ENCODE measurements around the gene SDK1. TPM values are rescaled to one million over a fixed set of nuclear protein-coding genes. Genes with fewer than 3 reads are reported as not detected.

Gene SDK1
- total and polyA plus RNA-seq, 2 experiments from 2014 or later, result 2.1 to 10.0 TPM

- TF ChIP-seq, protein P1, sequence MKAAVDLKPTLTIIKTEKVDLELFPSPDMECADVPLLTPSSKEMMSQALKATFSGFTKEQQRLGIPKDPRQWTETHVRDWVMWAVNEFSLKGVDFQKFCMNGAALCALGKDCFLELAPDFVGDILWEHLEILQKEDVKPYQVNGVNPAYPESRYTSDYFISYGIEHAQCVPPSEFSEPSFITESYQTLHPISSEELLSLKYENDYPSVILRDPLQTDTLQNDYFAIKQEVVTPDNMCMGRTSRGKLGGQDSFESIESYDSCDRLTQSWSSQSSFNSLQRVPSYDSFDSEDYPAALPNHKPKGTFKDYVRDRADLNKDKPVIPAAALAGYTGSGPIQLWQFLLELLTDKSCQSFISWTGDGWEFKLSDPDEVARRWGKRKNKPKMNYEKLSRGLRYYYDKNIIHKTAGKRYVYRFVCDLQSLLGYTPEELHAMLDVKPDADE (IDR thresholded peaks at IDR 0.05), result no peak
- TF ChIP-seq NANOG (IDR thresholded peaks at IDR 0.05; ENCODE audit: borderline replicate concordance), result no peak
These were observed 658.3 kb downstream of the SDK1 start (continued) for GRCh38 chr7:3959364-3959763.

- H4K20me1 ChIP-seq (replicated peaks; ENCODE audit: insufficient read depth), result no peaks in the 10 kb centered on the region
- Mint-ChIP-seq H3K4me3 (no peak overlapping the region), H3K27me3 (ENCODE audit: insufficient read depth, low read depth, poor library complexity) (peaks cover 8% of the 10 kb centered on the region), H3K36me3 (ENCODE audit: low read depth) (peaks cover 3% of the 10 kb centered on the region; the same call in 1 of the 3 replicates), H3K27ac (no peak overlapping the region), H3K9me3 (no peaks in the 10 kb centered on the region), H3K4me1 (no peaks in the 10 kb centered on the region; the same call in 1 of the 3 replicates)
- no peaks in the 10 kb centered on the region for H3K36me3 ChIP-seq (ENCODE audit: insufficient read depth)
- no peak overlapping the region for H3K4me3 ChIP-seq
- H3K4me2 ChIP-seq, result no peak overlapping the region
- ATAC-seq, result no peak
- no peaks in the 10 kb centered on the region for H3K4me1 ChIP-seq (ENCODE audit: insufficient read depth)
- no peak overlapping the region for H3K27ac ChIP-seq (ENCODE audit: low read depth)
- no peak for DNase-seq (ENCODE audit: low spot score)
- no peaks in the 10 kb centered on the region for H3K27me3 ChIP-seq (ENCODE audit: insufficient read depth)
- H2AFZ ChIP-seq, result no peak overlapping the region
- no peaks in the 10 kb centered on the region for H3F3A ChIP-seq (replicated peaks; ENCODE audit: low read depth)
- H3K79me2 ChIP-seq (replicated peaks; ENCODE audit: insufficient read depth), result no peaks in the 10 kb centered on the region
- no peaks in the 10 kb centered on the region for H3K9me2 ChIP-seq (ENCODE audit: insufficient read depth)
- no peak for TF ChIP-seq CREB1 (CRISPR knock-in tag; IDR thresholded peaks at IDR 0.05; ENCODE audit: low read depth)
- no peak for TF ChIP-seq JUNB (IDR thresholded peaks at IDR 0.05; ENCODE audit: unreplicated experiment)
- TF ChIP-seq, protein P1 (IDR thresholded peaks at IDR 0.05), result no peak
- TF ChIP-seq EZH2phosphoT487 (IDR thresholded peaks at IDR 0.05; ENCODE audit: unreplicated experiment), result no peak
- TF ChIP-seq CTCF (conservative IDR thresholded peaks at IDR 0.05; ENCODE audit: low read depth in 2 of 2), result no peak
- no peak for TF ChIP-seq ZNF331 (CRISPR knock-in tag; IDR thresholded peaks at IDR 0.05; ENCODE audit: low read depth)
- no peak for TF ChIP-seq ZNF462 (CRISPR knock-in tag; IDR thresholded peaks at IDR 0.05)
- no peak for TF ChIP-seq STAT1 (IDR thresholded peaks at IDR 0.05; ENCODE audit: unreplicated experiment)
- TF ChIP-seq EZH2 (IDR thresholded peaks at IDR 0.05; ENCODE audit: low read depth, unreplicated experiment), result no peak
- TF ChIP-seq NANOG (IDR thresholded peaks at IDR 0.05; ENCODE audit: borderline replicate concordance), result no peak
- TF ChIP-seq ZNF114 (CRISPR knock-in tag; IDR thresholded peaks at IDR 0.05), result no peak
- no peak for TF ChIP-seq POLR2AphosphoS5 (IDR thresholded peaks at IDR 0.05; ENCODE audit: low read depth)
These were observed 659.2 kb downstream of the SDK1 start for GRCh38 chr7:3960050-3960763.

All from GM23338 (cell line).